IPS-18a (cell line): ENCODE measurements around the gene MRPL40.

Source experiments
- H3K27ac ChIP-seq: one replicate; pipeline ENCODE4 v1.5.1; 2013; ENCODE audit warnings: low read length
- H3K27me3 ChIP-seq: one replicate; pipeline ENCODE4 v1.6.1; 2013; ENCODE audit warnings: mild to moderate bottlenecking, low read length; ENCODE audit not compliant: control insufficient read depth, insufficient read depth
- H3K36me3 ChIP-seq: one replicate; pipeline ENCODE4 v1.6.1; 2013; ENCODE audit warnings: low read depth, low read length; ENCODE audit not compliant: control insufficient read depth
- H3K4me1 ChIP-seq: one replicate; pipeline ENCODE4 v1.6.1; 2013; ENCODE audit warnings: low read depth, low read length; ENCODE audit not compliant: control insufficient read depth
- H3K4me3 ChIP-seq: one replicate; pipeline ENCODE4 v1.5.1; 2013; ENCODE audit warnings: low read length
- H3K9ac ChIP-seq: one replicate; pipeline ENCODE4 v1.6.1; 2013; ENCODE audit warnings: mild to moderate bottlenecking, low read length, moderate library complexity
- H3K9me3 ChIP-seq: one replicate; pipeline ENCODE4 v1.6.1; 2013; ENCODE audit warnings: low read depth, low read length; ENCODE audit not compliant: control insufficient read depth

MRPL40 gene

DNA sequence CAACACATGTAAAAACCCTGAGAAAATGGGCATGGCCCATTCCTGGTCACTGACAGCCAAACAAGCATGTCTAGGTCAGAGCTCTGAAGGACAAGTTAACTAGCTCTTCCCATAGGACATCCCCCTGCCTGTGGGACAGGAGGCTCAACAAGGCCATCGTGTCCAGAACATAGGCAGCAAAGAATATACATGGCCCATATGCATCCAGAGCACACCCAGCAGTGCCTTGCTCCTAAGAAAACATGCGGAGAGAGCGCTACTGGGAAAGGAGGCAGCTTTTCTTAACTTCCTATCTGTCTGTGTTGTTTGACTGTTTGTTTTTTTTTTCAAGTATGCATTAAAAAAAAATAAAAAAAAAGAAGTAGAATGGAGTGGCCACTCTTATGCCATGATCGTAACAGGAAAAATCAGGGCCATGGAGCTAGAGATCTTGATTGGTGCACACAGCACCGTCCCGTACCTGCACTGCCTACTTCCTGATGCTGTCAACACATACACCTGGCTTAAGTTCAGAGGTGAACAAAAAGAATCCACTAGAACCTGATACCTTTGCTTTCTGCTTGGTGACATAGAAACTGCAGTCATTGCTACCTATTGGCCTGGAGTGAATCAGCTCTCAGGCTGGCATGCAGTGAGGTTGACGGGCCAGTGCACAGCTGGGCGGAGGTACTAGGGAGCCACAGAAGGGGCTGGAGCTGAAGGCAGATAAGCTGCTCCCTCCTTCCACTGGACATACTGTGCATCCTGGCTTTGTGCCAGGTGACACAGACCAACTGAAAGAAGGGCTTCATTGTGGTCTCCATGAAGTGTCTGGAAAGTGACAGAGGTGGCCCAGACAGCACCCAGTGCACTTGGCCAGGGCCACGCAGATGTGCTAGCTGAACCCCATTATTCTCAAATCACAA lies 34.8 kb downstream of the MRPL40 start:
- Histone ChIP-seq H3K9me3 (no peaks in the 10 kb centered on the region), H3K36me3 (peaks cover 76% of the 10 kb centered on the region), H3K4me3 (no peak overlapping the region), H3K27ac (no peak overlapping the region), H3K9ac (no peak overlapping the region), H3K27me3 (no peaks in the 10 kb centered on the region), H3K4me1 (no peaks in the 10 kb centered on the region)

- Histone ChIP-seq H3K4me3 (no peak overlapping the region), H3K36me3 (peaks cover 78% of the 10 kb centered on the region), H3K9me3 (no peaks in the 10 kb centered on the region), H3K27me3 (no peaks in the 10 kb centered on the region), H3K9ac (no peak overlapping the region), H3K4me1 (no peaks in the 10 kb centered on the region), H3K27ac (no peak overlapping the region)
Measured at GRCh38 chr22:19467912-19468311, 35.6 kb downstream of the MRPL40 start.

DNA sequence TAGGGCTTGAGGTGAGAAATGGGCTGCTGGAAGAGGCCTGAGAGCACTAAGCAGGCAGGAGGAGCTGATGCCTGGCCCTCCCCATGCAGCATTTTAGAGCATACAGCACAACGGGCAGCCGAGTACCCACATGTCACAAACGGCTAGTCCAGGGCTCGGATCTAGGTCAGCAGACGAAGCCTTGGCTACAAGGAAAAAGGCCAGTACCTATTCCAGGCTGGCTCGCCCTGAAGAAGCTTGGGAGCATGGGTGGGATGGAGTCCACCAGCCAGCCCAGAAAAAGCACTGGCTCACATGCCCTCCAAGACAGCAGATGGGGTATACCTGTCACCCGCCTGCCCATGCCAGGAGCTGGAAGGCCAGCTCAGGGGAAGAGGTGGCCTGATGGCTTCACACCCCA lies 37.1 kb downstream of the MRPL40 start:
- no peak overlapping the region for H3K9ac ChIP-seq
- H3K36me3 ChIP-seq, result peaks cover 83% of the 10 kb centered on the region
- H3K4me3 ChIP-seq, result no peak overlapping the region
- H3K4me1 ChIP-seq, result no peaks in the 10 kb centered on the region
- H3K27ac ChIP-seq, result no peak overlapping the region
- H3K9me3 ChIP-seq, result no peaks in the 10 kb centered on the region
- no peaks in the 10 kb centered on the region for H3K27me3 ChIP-seq

DNA sequence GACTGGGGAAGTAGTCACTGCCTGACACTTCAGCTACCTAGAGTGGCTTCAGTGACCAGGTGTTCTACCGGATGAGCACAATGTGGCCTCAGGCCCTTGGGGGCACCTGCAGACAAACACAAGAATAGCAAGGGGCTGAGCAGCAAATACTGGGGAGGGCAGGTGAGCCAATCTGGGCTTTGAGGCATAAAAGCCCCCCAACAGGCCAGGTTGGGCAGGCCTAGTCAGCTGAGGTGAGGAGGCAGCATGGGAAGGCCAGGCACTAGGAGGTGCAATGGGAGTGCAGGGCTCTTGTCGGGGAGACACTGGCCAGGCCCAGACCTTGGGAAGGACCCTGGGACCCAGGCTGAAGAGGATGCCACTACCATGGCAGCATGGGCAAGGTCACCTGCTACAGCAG lies 37.7 kb downstream of the MRPL40 start:
- Histone ChIP-seq H3K4me3 (no peak overlapping the region), H3K27me3 (no peaks in the 10 kb centered on the region), H3K9ac (no peak overlapping the region), H3K9me3 (no peaks in the 10 kb centered on the region), H3K27ac (no peak overlapping the region), H3K36me3 (peaks cover 77% of the 10 kb centered on the region), H3K4me1 (no peaks in the 10 kb centered on the region)

- peaks cover 62% of the 10 kb centered on the region for H3K36me3 ChIP-seq
- H3K9me3 ChIP-seq, result no peaks in the 10 kb centered on the region
- no peak overlapping the region for H3K9ac ChIP-seq
- no peak overlapping the region for H3K27ac ChIP-seq
- no peak overlapping the region for H3K4me3 ChIP-seq
- H3K4me1 ChIP-seq, result no peaks in the 10 kb centered on the region
- no peaks in the 10 kb centered on the region for H3K27me3 ChIP-seq
Measured at GRCh38 chr22:19471572-19471971, 39.2 kb downstream of the MRPL40 start.

- Histone ChIP-seq H3K9ac (no peak overlapping the region), H3K4me1 (no peaks in the 10 kb centered on the region), H3K36me3 (peaks cover 57% of the 10 kb centered on the region), H3K27me3 (no peaks in the 10 kb centered on the region), H3K9me3 (no peaks in the 10 kb centered on the region), H3K27ac (no peak overlapping the region), H3K4me3 (no peak overlapping the region)
Measured at GRCh38 chr22:19472233-19472632, 39.9 kb downstream of the MRPL40 start.

DNA sequence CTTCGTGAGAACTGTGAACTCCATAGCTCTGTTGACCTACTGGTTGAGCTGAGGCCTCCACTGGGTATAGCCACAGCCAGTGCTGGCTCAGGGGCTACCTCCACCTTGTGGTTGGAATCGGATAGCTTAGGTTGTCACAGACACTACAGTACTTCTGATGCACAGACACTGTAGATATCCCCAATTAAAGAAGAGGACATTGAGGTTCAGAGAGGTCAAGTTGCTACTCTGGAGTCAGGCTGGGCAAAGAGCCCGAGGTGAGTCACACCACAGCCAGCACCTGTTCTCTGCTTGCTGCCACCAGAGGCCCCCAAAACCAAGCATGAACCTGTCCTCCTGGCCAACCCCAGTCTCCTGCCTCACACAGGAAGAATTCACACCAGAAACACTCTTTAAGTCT lies 41.2 kb downstream of the MRPL40 start:
- peaks cover 43% of the 10 kb centered on the region for H3K36me3 ChIP-seq

DNA sequence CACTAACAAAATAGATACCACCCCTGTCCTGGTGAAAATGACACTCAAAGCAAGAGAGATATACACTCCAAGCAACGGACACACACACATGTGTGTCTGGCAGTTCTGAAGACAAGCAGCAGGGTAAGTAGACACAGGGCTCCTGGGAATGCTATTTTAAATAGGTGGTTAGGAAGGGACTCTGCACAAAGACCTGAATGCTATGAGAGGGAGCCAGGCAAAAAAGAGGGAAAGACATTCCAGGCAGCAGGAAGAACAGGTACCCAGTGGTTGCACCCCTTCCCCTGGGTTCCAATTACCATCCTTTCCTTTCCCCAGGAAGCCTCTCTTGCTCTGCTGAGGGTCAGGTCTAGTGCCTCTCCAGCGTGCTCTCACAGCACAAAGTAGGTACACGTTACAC lies 43.7 kb downstream of the MRPL40 start:
- Histone ChIP-seq H3K27ac (no peak overlapping the region), H3K9ac (no peak overlapping the region), H3K36me3 (peaks cover 24% of the 10 kb centered on the region), H3K4me3 (no peak overlapping the region), H3K9me3 (no peaks in the 10 kb centered on the region), H3K27me3 (no peaks in the 10 kb centered on the region), H3K4me1 (peaks cover 5% of the 10 kb centered on the region)

More for the DNA sequence above, 41.2 kb downstream of the MRPL40 start:
- no peak overlapping the region for H3K4me3 ChIP-seq
- H3K4me1 ChIP-seq, result peaks cover 5% of the 10 kb centered on the region
- no peaks in the 10 kb centered on the region for H3K9me3 ChIP-seq
- H3K9ac ChIP-seq, result no peak overlapping the region
- no peak overlapping the region for H3K27ac ChIP-seq
- H3K27me3 ChIP-seq, result no peaks in the 10 kb centered on the region

GRCh38 chr22:19477321-19478044 lies 45.1 kb downstream of the MRPL40 start:
- Histone ChIP-seq H3K9me3 (no peaks in the 10 kb centered on the region), H3K4me3 (peak overlapping the region; percentile 86), H3K27me3 (no peaks in the 10 kb centered on the region), H3K9ac (peak overlapping the region; percentile 95), H3K4me1 (peaks cover 5% of the 10 kb centered on the region), H3K27ac (no peak overlapping the region), H3K36me3 (peaks cover 21% of the 10 kb centered on the region)

DNA sequence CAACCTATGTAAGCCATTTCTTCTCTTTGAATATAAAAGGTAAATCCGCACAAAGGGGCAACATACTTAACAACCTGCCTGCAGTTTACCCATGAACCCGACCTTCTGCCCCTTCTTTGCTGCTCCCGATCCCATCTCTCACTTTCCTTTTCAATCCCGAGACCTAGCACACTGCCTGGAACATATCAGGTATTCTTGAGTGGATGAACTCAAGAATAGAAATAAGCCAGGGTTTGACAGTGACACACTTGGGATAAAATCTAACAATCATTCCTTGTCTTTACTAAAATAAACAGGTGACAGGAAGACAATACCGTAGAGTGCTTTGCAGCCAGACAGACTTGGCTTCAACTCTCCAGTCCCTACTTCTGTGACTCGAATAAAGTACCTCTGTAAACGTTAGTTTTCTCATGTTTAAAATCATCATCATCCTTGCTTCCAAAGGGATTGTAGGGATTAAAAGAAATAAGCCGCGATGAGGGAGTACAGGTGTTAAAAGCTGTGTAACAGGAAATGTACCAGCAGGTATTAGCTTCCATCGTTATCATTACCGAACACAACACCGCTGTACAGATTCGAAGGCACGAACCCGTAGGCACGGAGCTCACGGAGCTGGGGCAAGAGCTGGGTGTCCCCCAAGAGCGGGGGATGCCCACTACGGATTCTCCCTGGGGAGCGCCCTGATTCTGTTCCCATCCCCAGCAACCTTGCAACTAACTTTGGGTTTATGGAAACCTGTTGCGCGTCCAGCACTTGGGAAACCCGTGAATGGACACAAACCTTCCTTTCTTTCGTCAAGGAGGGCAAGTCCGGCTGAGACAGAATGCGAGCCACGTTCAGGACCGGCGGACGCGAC lies 45.9 kb downstream of the MRPL40 start:
- H3K36me3 ChIP-seq, result peaks cover 20% of the 10 kb centered on the region

DNA sequence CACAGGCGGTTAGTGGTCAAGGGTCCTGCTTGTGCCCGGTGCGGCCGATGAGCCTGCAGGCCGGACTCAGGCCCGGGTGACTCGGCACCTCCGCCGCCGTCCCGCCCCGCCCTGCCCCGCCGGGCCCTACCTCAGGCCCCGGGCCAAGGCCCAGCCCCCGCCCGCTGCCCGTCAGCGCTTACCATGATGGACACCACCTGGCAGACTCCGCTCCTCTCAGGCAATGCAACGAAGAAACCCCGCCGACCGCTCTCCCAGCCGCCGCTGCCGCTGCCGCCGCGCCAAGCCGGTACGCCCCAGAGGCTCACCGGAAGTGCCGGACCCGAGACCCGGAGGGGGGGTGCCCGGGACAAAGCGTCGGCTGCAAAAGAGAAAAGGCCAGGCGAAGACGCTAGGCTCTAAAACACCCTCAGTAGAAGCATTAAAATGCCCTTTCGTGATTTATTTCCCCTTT lies 46.6 kb downstream of the MRPL40 start, which contains the start of gene UFD1:
TSS of gene UFD1 (minus strand) at position 293 of the 454 bp plus-strand sequence. CDS start at position 185, 108 bp downstream.
- no peaks in the 10 kb centered on the region for H3K27me3 ChIP-seq
- H3K9me3 ChIP-seq, result no peaks in the 10 kb centered on the region
- H3K9ac ChIP-seq, result peak within 1 kb of the TSS; percentile 95
- H3K4me3 ChIP-seq, result peak within 1 kb of the TSS; percentile 86
- H3K36me3 ChIP-seq, result peaks cover 20% of the 10 kb centered on the region
- H3K27ac ChIP-seq, result peak within 1 kb of the TSS; percentile 100
- peaks cover 5% of the 10 kb centered on the region for H3K4me1 ChIP-seq

More for the DNA sequence above, 45.9 kb downstream of the MRPL40 start:
- H3K27ac ChIP-seq, result peak overlapping the region; percentile 33
- peak overlapping the region; percentile 95 for H3K9ac ChIP-seq
- H3K4me3 ChIP-seq, result peak overlapping the region; percentile 86
- no peaks in the 10 kb centered on the region for H3K9me3 ChIP-seq
- no peaks in the 10 kb centered on the region for H3K27me3 ChIP-seq
- H3K4me1 ChIP-seq, result peaks cover 5% of the 10 kb centered on the region
